HCT116 (cell line): ENCODE measurements around the gene SCGB3A1. TPM values are rescaled to one million over a fixed set of nuclear protein-coding genes. Genes with fewer than 3 reads are reported as not detected.

Source experiments
- ATAC-seq: fragments of 200-7000 bp; cut with Tn5 transposase; 2 replicates; pipeline ENCODE4 v1.9.1; 2020; ENCODE audit warnings: mild to moderate bottlenecking, moderate library complexity
- BruUV-seq: library from RNA; stranded (reverse); fragments of 400-500 nt; replicated peaks from 2 replicates; lab custom pipeline; 2021; lab: Mats Ljungman, UMichigan
- CTCF ChIA-PET: fragments of 300-600 bp; sonication (Branson Sonifier 250); formaldehyde crosslinking; loops from one replicate; lab custom pipeline; 2021; ENCODE audit warnings: antibody characterized with exemption; lab: Charles Lee
- POLR2A ChIA-PET: fragments of 300-600, 350-600 bp; sonication (Branson Sonifier 250); formaldehyde crosslinking; loops from one replicate; lab custom pipeline; 2021; ENCODE audit warnings: antibody characterized with exemption; lab: Charles Lee
- RAD21 ChIA-PET, 2 experiments: fragments of 300-600 bp; sonication (Branson Sonifier 250); formaldehyde crosslinking; loops; one replicate each; lab custom pipeline; 2023; ENCODE audit warnings: low total read pairs in 2 of 2; ENCODE audit not compliant: uncharacterized antibody in 2 of 2, unreplicated experiment in 2 of 2, low non-redundant PET in 1 of 2; lab: Charles Lee
- DNase-seq: peaks from one replicate; pipeline ENCODE4 v3.0.0-alpha.2; 2010; ENCODE audit warnings: low read depth, low spot score
- H2AFZ ChIP-seq: fragments of 200-600 bp; shearing (Covaris generic), sonication (generic); 2 replicates; pipeline ENCODE4 v1.6.1; 2017; ENCODE audit warnings: low read depth, mixed run types, mixed read lengths, antibody characterized with exemption, low read length; ENCODE audit not compliant: poor library complexity, severe bottlenecking
- H3K27ac ChIP-seq: 2 replicates; pipeline ENCODE4 v1.5.1; 2012; ENCODE audit warnings: low read depth, low read length
- H3K27me3 ChIP-seq: fragments of 200-600 bp; sonication (generic); 2 replicates; pipeline ENCODE4 v1.6.1; 2016; ENCODE audit warnings: mixed run types, low read length, mixed read lengths; ENCODE audit not compliant: insufficient read depth
- H3K36me3 ChIP-seq, 2 experiments: fragments of 200-500 bp in 1 of 2; fragments of 200-600 bp in 1 of 2; sonication (Bioruptor generic) in 1 of 2; sonication (generic) in 1 of 2; 2 replicates each; pipeline versions ENCODE4 v1.5.1 to v1.6.1; 2014 to 2016; ENCODE audit warnings: low read length in 2 of 2, inconsistent platforms in 1 of 2, mixed read lengths in 1 of 2, mixed run types in 1 of 2; ENCODE audit not compliant: insufficient read depth in 2 of 2, control insufficient read depth in 1 of 2
- H3K4me1 ChIP-seq, 2 experiments: fragments of 200-600 bp in 1 of 2; sonication (generic) in 1 of 2; 2 replicates each; pipeline versions ENCODE4 v1.5.1 to v1.6.1; 2012 to 2017; ENCODE audit warnings: low read length in 2 of 2, inconsistent platforms in 1 of 2, mild to moderate bottlenecking in 1 of 2, mixed read lengths in 1 of 2, mixed run types in 1 of 2, moderate library complexity in 1 of 2; ENCODE audit not compliant: insufficient read depth in 2 of 2, control insufficient read depth in 1 of 2
- H3K4me2 ChIP-seq: fragments of 200-600 bp; sonication (generic); 2 replicates; pipeline ENCODE4 v1.6.1; 2017; ENCODE audit warnings: mixed run types, low read length, mixed read lengths
- H3K4me3 ChIP-seq, 2 experiments: fragments of 200-600 bp in 1 of 2; sonication (generic) in 1 of 2; replicated peaks in 1 of 2; 2 replicates each; pipeline ENCODE4 v1.5.1; 2011 to 2016; ENCODE audit warnings: low read length in 2 of 2, control low read depth in 1 of 2, low read depth in 1 of 2, mild to moderate bottlenecking in 1 of 2, mixed read lengths in 1 of 2, mixed run types in 1 of 2
- H3K79me2 ChIP-seq: fragments of 200-600 bp; sonication (generic); 2 replicates; pipeline ENCODE4 v1.6.1; 2017; ENCODE audit warnings: mild to moderate bottlenecking, mixed run types, low read length, moderate library complexity, mixed read lengths; ENCODE audit not compliant: insufficient read depth
- H3K9ac ChIP-seq: fragments of 200-600 bp; sonication (generic); 2 replicates; pipeline ENCODE4 v1.6.1; 2016; ENCODE audit warnings: low read length, mixed read lengths
- H3K9me2 ChIP-seq: fragments of 200-600 bp; sonication (generic), shearing (Covaris generic); 2 replicates; pipeline ENCODE4 v1.6.1; 2017; ENCODE audit warnings: mixed run types, mild to moderate bottlenecking, moderate library complexity; ENCODE audit not compliant: insufficient read depth
- H3K9me3 ChIP-seq, 2 experiments: fragments of 200-500 bp in 1 of 2; fragments of 200-600 bp in 1 of 2; sonication (Bioruptor generic) in 1 of 2; sonication (generic) in 1 of 2; 2 replicates each; pipeline ENCODE4 v1.6.1; 2014 to 2017; ENCODE audit warnings: low read length in 2 of 2, mixed read lengths in 2 of 2, inconsistent platforms in 1 of 2, low read depth in 1 of 2, mild to moderate bottlenecking in 1 of 2, mixed run types in 1 of 2, moderate library complexity in 1 of 2; ENCODE audit not compliant: control insufficient read depth in 1 of 2, insufficient read depth in 1 of 2
- H4K20me1 ChIP-seq: fragments of 200-600 bp; sonication (generic), shearing (Covaris generic); 2 replicates; pipeline ENCODE4 v1.6.1; 2017; ENCODE audit warnings: mixed run types, mild to moderate bottlenecking, moderate library complexity; ENCODE audit not compliant: insufficient read depth
- CBX3 ChIP-seq: IDR thresholded peaks from 2 replicates; pipeline ENCODE4 v1.6.1; 2012; ENCODE audit warnings: low read depth
- EGR1 ChIP-seq: IDR thresholded peaks from 2 replicates; pipeline ENCODE4 v1.6.1; 2012; ENCODE audit warnings: low read depth
- EZH2 ChIP-seq: fragments of 200-600 bp; sonication (generic); IDR thresholded peaks from 2 replicates; pipeline ENCODE4 v1.6.1; 2017; ENCODE audit warnings: antibody characterized with exemption, mixed run types
- EZH2phosphoT487 ChIP-seq: fragments of 200-600 bp; IDR thresholded peaks from 2 replicates; pipeline ENCODE4 v1.6.1; 2018; ENCODE audit warnings: antibody characterized with exemption, borderline replicate concordance
- FOSL1 ChIP-seq: IDR thresholded peaks from 2 replicates; pipeline ENCODE4 v1.6.1; 2012; ENCODE audit warnings: low read depth
- JUND ChIP-seq: IDR thresholded peaks from 2 replicates; pipeline ENCODE4 v1.6.1; 2012
- POLR2A ChIP-seq: IDR thresholded peaks from 2 replicates; pipeline ENCODE4 v1.7.0; 2011; ENCODE audit warnings: borderline replicate concordance; ENCODE audit not compliant: insufficient read depth, insufficient read length; ENCODE audit errors: extremely low read depth
- RAD21 ChIP-seq: IDR thresholded peaks from 2 replicates; pipeline ENCODE4 v1.6.1; 2012; ENCODE audit warnings: low read depth, mild to moderate bottlenecking
- SIN3A ChIP-seq: IDR thresholded peaks from 2 replicates; pipeline ENCODE4 v1.6.1; 2012; ENCODE audit warnings: low read depth
- SP1 ChIP-seq: IDR thresholded peaks from 2 replicates; pipeline ENCODE4 v1.6.1; 2012; ENCODE audit warnings: low read depth
- SRF ChIP-seq: IDR thresholded peaks from 2 replicates; pipeline ENCODE4 v1.6.1; 2012; ENCODE audit warnings: low read depth
- TCF7L2 ChIP-seq: IDR thresholded peaks from 2 replicates; pipeline ENCODE4 v1.7.0; 2011; ENCODE audit warnings: borderline replicate concordance, inconsistent platforms; ENCODE audit not compliant: insufficient read depth, insufficient read length; ENCODE audit errors: extremely low read depth
- YY1 ChIP-seq: IDR thresholded peaks from 2 replicates; pipeline ENCODE4 v1.6.1; 2011; ENCODE audit warnings: low read length, low read depth, moderate library complexity, mild to moderate bottlenecking; ENCODE audit not compliant: insufficient replicate concordance; ENCODE audit errors: extremely low read depth
- ZFX ChIP-seq: fragments of 450-650 bp; IDR thresholded peaks from 2 replicates; pipeline ENCODE4 v1.6.1; 2017
- ZNF274 ChIP-seq: fragments of 200-500 bp; sonication (Bioruptor generic); IDR thresholded peaks from 2 replicates; pipeline ENCODE4 v1.6.1; 2014; ENCODE audit warnings: mild to moderate bottlenecking, low read depth, low read length, inconsistent platforms
- intact Hi-C: fragments of 100-400 bp; cut with micrococcal nuclease; formaldehyde crosslinking; loops from 2 replicates; pipeline ENCODE4 v1.10.0; 2022
- total RNA-seq: library from RNA; stranded (reverse); gene quantifications from one replicate; pipeline ENCODE4 v1.2.1, GENCODE V29; 2021; ENCODE audit not compliant: unreplicated experiment
- TF ChIP-seq, protein P1 (sequence below): IDR thresholded peaks from 2 replicates; pipeline ENCODE4 v1.6.1; 2012; ENCODE audit warnings: low read depth
- TF ChIP-seq, protein P2 (sequence below): IDR thresholded peaks from 2 replicates; pipeline ENCODE4 v1.6.1; 2012
- TF ChIP-seq, protein P3 (sequence below): IDR thresholded peaks from 2 replicates; pipeline ENCODE4 v1.6.1; 2011; ENCODE audit warnings: mild to moderate bottlenecking, low read length, moderate library complexity; ENCODE audit not compliant: insufficient replicate concordance; ENCODE audit errors: extremely low read depth
- TF ChIP-seq, protein P4 (sequence below): IDR thresholded peaks from 2 replicates; pipeline ENCODE4 v1.6.1; 2012

Gene SCGB3A1
- total RNA-seq, 1 experiment from 2014 or later: not detected

DNA sequence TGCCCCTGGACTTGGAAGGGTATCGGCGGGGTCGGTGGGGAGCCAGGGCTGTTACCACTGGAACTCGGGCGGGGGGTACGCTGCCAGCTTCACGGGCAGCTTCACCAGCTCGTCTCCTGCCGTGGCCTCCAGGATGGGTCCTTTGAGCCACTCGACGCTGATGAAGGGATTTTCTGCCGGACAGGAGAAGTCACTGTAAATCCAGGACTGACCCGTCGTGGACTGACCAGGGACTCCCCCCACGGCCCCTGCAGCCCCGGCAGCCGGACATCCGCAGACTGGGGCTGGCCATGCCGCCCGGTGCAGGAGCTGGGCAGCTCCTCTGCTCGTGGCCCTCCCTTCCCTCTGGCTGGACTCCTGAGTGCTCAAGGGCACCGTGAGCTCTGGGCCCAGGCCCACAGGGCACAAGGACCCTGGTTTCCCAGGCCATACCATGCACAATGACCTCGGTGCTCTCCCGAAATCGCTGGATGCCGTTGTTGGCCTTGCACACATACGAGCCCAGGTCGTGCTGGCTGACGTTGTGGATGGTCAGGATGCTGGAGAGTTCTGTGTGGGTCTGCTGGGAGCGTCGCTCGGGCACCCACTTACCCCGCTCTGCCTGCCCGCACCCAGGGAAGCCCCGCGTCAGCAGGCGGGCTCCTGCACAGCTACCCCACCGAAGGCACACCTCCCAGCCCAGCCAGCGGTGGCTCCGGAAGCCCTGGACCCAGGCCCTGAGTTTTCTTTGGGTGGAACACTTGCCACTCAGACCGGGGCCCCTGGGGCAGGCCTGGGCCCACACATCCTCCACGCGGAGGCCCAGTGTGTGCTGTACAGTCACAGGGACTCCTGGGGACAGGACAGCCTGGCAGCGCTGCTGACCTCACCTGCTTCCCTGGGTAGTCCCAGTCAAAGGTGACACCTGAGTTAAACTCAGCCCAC lies 37.8 kb upstream of the SCGB3A1 start:
- RAD21 ChIA-PET: no interaction called here
- Histone ChIP-seq H3K9ac (no peak overlapping the region), H3K27me3 (no peaks in the 10 kb centered on the region)

More for the DNA sequence above, 37.8 kb upstream of the SCGB3A1 start:
- Histone ChIP-seq H3K79me2 (no peaks in the 10 kb centered on the region), H3K9me3 (no peaks in the 10 kb centered on the region), H3K27ac (no peak overlapping the region), H2AFZ (no peak overlapping the region), H4K20me1 (no peaks in the 10 kb centered on the region), H3K4me3 (no peak overlapping the region), H3K36me3 (no peaks in the 10 kb centered on the region), H3K9me2 (no peaks in the 10 kb centered on the region), H3K4me2 (no peak overlapping the region), H3K4me1 (no peaks in the 10 kb centered on the region)
- POLR2A ChIA-PET: no interaction called here
- ATAC-seq: no peak
- TF ChIP-seq JUND (no peak), EZH2 (no peak), ZFX (no peak), EZH2phosphoT487 (no peak), SRF (no peak), POLR2A (no peak), YY1 (no peak), CBX3 (no peak), SIN3A (no peak), RAD21 (no peak), TCF7L2 (no peak), EGR1 (no peak), FOSL1 (no peak), SP1 (no peak), ZNF274 (no peak)
- TF ChIP-seq, protein P1, sequence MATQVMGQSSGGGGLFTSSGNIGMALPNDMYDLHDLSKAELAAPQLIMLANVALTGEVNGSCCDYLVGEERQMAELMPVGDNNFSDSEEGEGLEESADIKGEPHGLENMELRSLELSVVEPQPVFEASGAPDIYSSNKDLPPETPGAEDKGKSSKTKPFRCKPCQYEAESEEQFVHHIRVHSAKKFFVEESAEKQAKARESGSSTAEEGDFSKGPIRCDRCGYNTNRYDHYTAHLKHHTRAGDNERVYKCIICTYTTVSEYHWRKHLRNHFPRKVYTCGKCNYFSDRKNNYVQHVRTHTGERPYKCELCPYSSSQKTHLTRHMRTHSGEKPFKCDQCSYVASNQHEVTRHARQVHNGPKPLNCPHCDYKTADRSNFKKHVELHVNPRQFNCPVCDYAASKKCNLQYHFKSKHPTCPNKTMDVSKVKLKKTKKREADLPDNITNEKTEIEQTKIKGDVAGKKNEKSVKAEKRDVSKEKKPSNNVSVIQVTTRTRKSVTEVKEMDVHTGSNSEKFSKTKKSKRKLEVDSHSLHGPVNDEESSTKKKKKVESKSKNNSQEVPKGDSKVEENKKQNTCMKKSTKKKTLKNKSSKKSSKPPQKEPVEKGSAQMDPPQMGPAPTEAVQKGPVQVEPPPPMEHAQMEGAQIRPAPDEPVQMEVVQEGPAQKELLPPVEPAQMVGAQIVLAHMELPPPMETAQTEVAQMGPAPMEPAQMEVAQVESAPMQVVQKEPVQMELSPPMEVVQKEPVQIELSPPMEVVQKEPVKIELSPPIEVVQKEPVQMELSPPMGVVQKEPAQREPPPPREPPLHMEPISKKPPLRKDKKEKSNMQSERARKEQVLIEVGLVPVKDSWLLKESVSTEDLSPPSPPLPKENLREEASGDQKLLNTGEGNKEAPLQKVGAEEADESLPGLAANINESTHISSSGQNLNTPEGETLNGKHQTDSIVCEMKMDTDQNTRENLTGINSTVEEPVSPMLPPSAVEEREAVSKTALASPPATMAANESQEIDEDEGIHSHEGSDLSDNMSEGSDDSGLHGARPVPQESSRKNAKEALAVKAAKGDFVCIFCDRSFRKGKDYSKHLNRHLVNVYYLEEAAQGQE: no peak
- TF ChIP-seq, protein P2, sequence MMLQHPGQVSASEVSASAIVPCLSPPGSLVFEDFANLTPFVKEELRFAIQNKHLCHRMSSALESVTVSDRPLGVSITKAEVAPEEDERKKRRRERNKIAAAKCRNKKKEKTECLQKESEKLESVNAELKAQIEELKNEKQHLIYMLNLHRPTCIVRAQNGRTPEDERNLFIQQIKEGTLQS: no peak
- TF ChIP-seq, protein P3, sequence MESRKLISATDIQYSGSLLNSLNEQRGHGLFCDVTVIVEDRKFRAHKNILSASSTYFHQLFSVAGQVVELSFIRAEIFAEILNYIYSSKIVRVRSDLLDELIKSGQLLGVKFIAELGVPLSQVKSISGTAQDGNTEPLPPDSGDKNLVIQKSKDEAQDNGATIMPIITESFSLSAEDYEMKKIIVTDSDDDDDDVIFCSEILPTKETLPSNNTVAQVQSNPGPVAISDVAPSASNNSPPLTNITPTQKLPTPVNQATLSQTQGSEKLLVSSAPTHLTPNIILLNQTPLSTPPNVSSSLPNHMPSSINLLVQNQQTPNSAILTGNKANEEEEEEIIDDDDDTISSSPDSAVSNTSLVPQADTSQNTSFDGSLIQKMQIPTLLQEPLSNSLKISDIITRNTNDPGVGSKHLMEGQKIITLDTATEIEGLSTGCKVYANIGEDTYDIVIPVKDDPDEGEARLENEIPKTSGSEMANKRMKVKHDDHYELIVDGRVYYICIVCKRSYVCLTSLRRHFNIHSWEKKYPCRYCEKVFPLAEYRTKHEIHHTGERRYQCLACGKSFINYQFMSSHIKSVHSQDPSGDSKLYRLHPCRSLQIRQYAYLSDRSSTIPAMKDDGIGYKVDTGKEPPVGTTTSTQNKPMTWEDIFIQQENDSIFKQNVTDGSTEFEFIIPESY: no peak
- TF ChIP-seq, protein P4, sequence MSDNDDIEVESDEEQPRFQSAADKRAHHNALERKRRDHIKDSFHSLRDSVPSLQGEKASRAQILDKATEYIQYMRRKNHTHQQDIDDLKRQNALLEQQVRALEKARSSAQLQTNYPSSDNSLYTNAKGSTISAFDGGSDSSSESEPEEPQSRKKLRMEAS: no peak
- intact Hi-C loops: no loop called here
- no TSS peak for BruUV-seq
- DNase-seq: no peak
- CTCF ChIA-PET: no interaction called here
